Measurements from ENCODE around the gene FARP1. TPM values are rescaled to one million over a fixed set of nuclear protein-coding genes. Genes with fewer than 3 reads are reported as not detected.

Gene FARP1
- total and polyA plus RNA-seq, 2 of the 13 experiments (the other 11 are each of a cell fraction or from before 2014, with no cell fraction given) = 70.6 to 126 TPM

DNA sequence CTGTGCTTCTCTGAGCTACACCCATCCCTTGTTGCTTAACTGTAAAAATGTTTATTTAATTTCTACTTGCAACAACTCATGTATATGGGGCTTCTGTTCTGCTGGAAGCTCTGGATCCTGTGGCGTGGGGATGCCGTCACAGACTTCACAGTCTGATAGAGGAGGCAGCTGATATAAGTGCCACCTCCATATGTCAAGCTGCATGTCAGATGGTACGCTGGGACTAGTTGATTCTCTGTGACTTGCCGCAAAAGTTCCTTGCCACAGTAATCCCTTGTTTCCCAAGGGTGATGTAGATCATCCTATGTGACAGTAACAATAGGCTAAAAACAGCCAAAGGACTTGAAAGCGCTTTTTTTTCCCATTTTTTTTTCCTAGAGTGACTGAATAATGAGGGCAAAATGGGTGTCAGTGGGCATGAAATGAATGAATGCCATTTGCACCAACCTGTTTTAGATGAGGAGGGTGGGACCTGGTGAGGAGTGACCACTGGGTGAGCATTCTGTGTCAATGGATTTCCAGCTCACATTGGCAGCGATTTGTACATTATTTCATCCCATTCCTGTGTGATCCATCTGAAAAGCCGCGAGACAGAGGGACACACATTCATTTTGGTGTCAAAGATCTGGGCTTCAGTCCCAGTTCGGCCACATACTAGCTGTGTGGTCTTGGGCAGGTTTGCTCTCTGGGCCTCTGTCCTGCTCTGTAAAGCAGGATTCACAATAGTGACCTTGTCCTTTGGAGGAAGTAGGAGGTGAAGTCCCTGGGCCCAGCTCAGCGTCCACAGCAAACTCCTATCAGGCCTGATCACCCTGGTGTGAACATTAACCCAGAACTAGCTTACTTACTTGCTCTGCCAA is 123.0 kb downstream of the FARP1 start (continued):
- TF ChIP-seq, protein P1, sequence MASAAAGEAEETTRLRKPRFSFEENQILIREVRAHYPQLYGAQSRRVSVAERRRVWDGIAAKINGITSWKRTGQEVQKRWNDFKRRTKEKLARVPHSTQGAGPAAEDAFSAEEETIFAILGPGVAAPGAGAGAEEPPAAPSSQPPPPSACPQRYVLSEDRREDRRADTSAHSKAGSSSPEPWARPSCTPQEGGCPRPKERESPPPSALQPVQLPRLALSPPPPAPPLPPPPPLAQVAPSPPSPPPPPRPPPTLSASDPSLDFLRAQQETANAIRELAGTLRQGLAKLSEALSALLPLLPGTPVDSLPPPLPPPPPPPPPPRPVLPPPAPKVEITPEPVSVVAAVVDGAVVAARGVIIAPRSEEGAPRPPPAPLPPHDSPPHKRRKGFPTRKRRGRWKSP (CRISPR knock-in tag; IDR thresholded peaks at IDR 0.05) = 0 out of 2 replicates have a peak, but pooled peaks have one; percentile 29
- TF ChIP-seq ZBED4 (CRISPR knock-in tag; IDR thresholded peaks at IDR 0.05; ENCODE audit: borderline replicate concordance) (peak; percentile 85; the same call in 1 of the 2 replicates), MED1 (CRISPR knock-in tag; IDR thresholded peaks at IDR 0.05) (peak; percentile 96), BATF2 (CRISPR knock-in tag; IDR thresholded peaks at IDR 0.05) (no peak), TBP (CRISPR knock-in tag; IDR thresholded peaks at IDR 0.05) (no peak), MIER3 (CRISPR knock-in tag; IDR thresholded peaks at IDR 0.05; ENCODE audit: borderline replicate concordance) (no peak), ZNF160 (CRISPR knock-in tag; IDR thresholded peaks at IDR 0.05) (no peak), POLR2AphosphoS2 (IDR thresholded peaks at IDR 0.05; ENCODE audit: low read depth, low read length) (no peak), ZFP36L1 (CRISPR knock-in tag; IDR thresholded peaks at IDR 0.05) (no peak), ZNF24 (IDR thresholded peaks at IDR 0.05) (0 out of 2 replicates have a peak, but pooled peaks have one; percentile 11)
- TF ChIP-seq, protein P2, sequence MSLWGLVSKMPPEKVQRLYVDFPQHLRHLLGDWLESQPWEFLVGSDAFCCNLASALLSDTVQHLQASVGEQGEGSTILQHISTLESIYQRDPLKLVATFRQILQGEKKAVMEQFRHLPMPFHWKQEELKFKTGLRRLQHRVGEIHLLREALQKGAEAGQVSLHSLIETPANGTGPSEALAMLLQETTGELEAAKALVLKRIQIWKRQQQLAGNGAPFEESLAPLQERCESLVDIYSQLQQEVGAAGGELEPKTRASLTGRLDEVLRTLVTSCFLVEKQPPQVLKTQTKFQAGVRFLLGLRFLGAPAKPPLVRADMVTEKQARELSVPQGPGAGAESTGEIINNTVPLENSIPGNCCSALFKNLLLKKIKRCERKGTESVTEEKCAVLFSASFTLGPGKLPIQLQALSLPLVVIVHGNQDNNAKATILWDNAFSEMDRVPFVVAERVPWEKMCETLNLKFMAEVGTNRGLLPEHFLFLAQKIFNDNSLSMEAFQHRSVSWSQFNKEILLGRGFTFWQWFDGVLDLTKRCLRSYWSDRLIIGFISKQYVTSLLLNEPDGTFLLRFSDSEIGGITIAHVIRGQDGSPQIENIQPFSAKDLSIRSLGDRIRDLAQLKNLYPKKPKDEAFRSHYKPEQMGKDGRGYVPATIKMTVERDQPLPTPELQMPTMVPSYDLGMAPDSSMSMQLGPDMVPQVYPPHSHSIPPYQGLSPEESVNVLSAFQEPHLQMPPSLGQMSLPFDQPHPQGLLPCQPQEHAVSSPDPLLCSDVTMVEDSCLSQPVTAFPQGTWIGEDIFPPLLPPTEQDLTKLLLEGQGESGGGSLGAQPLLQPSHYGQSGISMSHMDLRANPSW (CRISPR knock-in tag; IDR thresholded peaks at IDR 0.05; ENCODE audit: borderline replicate concordance) = no peak
- TF ChIP-seq, protein P3, sequence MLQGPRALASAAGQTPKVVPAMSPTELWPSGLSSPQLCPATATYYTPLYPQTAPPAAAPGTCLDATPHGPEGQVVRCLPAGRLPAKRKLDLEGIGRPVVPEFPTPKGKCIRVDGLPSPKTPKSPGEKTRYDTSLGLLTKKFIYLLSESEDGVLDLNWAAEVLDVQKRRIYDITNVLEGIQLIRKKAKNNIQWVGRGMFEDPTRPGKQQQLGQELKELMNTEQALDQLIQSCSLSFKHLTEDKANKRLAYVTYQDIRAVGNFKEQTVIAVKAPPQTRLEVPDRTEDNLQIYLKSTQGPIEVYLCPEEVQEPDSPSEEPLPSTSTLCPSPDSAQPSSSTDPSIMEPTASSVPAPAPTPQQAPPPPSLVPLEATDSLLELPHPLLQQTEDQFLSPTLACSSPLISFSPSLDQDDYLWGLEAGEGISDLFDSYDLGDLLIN (CRISPR knock-in tag; IDR thresholded peaks at IDR 0.05; ENCODE audit: borderline replicate concordance) = no peak
- TF ChIP-seq, protein P4, sequence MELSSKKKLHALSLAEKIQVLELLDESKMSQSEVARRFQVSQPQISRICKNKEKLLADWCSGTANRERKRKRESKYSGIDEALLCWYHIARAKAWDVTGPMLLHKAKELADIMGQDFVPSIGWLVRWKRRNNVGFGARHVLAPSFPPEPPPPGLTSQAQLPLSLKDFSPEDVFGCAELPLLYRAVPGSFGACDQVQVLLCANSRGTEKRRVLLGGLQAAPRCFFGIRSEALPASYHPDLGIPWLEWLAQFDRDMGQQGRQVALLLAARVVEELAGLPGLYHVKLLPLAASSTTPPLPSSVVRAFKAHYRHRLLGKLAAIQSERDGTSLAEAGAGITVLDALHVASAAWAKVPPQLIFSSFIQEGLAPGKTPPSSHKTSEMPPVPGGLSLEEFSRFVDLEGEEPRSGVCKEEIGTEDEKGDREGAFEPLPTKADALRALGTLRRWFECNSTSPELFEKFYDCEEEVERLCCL (CRISPR knock-in tag; IDR thresholded peaks at IDR 0.05; ENCODE audit: borderline replicate concordance) = no peak
- TF ChIP-seq, protein P5, sequence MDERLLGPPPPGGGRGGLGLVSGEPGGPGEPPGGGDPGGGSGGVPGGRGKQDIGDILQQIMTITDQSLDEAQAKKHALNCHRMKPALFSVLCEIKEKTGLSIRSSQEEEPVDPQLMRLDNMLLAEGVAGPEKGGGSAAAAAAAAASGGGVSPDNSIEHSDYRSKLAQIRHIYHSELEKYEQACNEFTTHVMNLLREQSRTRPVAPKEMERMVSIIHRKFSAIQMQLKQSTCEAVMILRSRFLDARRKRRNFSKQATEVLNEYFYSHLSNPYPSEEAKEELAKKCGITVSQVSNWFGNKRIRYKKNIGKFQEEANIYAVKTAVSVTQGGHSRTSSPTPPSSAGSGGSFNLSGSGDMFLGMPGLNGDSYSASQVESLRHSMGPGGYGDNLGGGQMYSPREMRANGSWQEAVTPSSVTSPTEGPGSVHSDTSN (CRISPR knock-in tag; IDR thresholded peaks at IDR 0.05) = no peak

Data from HepG2 (cell line).